GM18909 (cell line): ENCODE measurements around the gene MRPL48.

ENCODE experiments used
- ATAC-seq: cut with Tn5 transposase; IDR thresholded peaks from one replicate; pipeline ENCODE4 v1.9.1; 2021; ENCODE audit warnings: mild to moderate bottlenecking; ENCODE audit not compliant: unreplicated experiment, poor library complexity

MRPL48 gene

GRCh38 chr11:73883856-73884255 is 96.2 kb downstream of the MRPL48 start:
- no peak for ATAC-seq

- no peak for ATAC-seq
Observed at GRCh38 chr11:73888244-73888643, 100.6 kb downstream of the MRPL48 start.

- no peak for ATAC-seq
Observed at GRCh38 chr11:73889019-73889418, 101.3 kb downstream of the MRPL48 start.

- no peak for ATAC-seq
Observed at GRCh38 chr11:73889536-73889935, 101.9 kb downstream of the MRPL48 start.

GRCh38 chr11:73893041-73893440 is 105.4 kb downstream of the MRPL48 start:
- ATAC-seq, result no peak

- no peak for ATAC-seq
Observed at GRCh38 chr11:73894725-73895335, 107.2 kb downstream of the MRPL48 start.

GRCh38 chr11:73902303-73902702 is 114.6 kb downstream of the MRPL48 start:
- no peak for ATAC-seq

- ATAC-seq, result no peak
Observed at GRCh38 chr11:73907191-73907590, 119.5 kb downstream of the MRPL48 start.

- no peak for ATAC-seq
Observed at GRCh38 chr11:73912026-73912425, 124.4 kb downstream of the MRPL48 start.

- no peak for ATAC-seq
Observed at GRCh38 chr11:73913472-73913871, 125.8 kb downstream of the MRPL48 start.

GRCh38 chr11:73914284-73914683 is 126.6 kb downstream of the MRPL48 start:
- no peak for ATAC-seq
